ENCODE results near the gene SULT1A1. TPM values are rescaled to one million over a fixed set of nuclear protein-coding genes. Genes with fewer than 3 reads are reported as not detected.

SULT1A1 gene
- total RNA-seq, 3 donors from 2014 or later (not counting 1 experiment from before 2014, with no cell fraction given): 5.7 to 15.8 (median 7.8) TPM

GRCh38 chr16:28607116-28607623, 2.7 kb downstream of the SULT1A1 start:
- Histone ChIP-seq H3K36me3 (ENCODE audit: control insufficient read depth, insufficient read depth, low read length) (no peaks in the 10 kb centered on the region), H3K4me3 (ENCODE audit: low read length) (no peak overlapping the region), H3K4me1 (ENCODE audit: control insufficient read depth, insufficient read depth, low read length) (peaks cover 14% of the 10 kb centered on the region), H3K27me3 (ENCODE audit: control insufficient read depth, insufficient read depth, low read length) (no peaks in the 10 kb centered on the region), H3K27ac (ENCODE audit: low read length) (no peak overlapping the region), H3K9me3 (ENCODE audit: control insufficient read depth, insufficient read depth, low read length) (no peaks in the 10 kb centered on the region)
- intact Hi-C loops (cut with micrococcal nuclease): no loop called here
- 94% methylated on average over 9 of the region's 9 CpGs for WGBS (ENCODE audit: insufficient coverage)
- Mint-ChIP-seq H3K9me3 (no peaks in the 10 kb centered on the region), H3K4me1 (peaks cover 14 to 24% of the 10 kb centered on the region in 2 donors), H3K4me3 (no peak overlapping the region), H3K36me3 (no peaks in the 10 kb centered on the region), H3K27ac (no peak overlapping the region), H3K27me3 (ENCODE audit: low read depth in 2 of 2) (no peaks in the 10 kb centered on the region)
- no peak for TF ChIP-seq CTCF (IDR thresholded peaks at IDR 0.05)
- no peak for DNase-seq
- ATAC-seq: no peak

- H3K27ac Mint-ChIP-seq: no peak overlapping the region
- H3K27me3 Mint-ChIP-seq (ENCODE audit: low read depth in 2 of 2): no peaks in the 10 kb centered on the region
- WGBS (ENCODE audit: insufficient coverage): 78% methylated on average over 11 of the region's 16 CpGs
- H3K36me3 Mint-ChIP-seq: no peaks in the 10 kb centered on the region
- H3K4me3 ChIP-seq (ENCODE audit: low read length): no peak overlapping the region
- no peak overlapping the region for H3K4me3 Mint-ChIP-seq
- no peak overlapping the region for H3K27ac ChIP-seq (ENCODE audit: low read length)
- no peaks in the 10 kb centered on the region for H3K9me3 Mint-ChIP-seq
- H3K4me1 ChIP-seq (ENCODE audit: control insufficient read depth, insufficient read depth, low read length): peaks cover 14% of the 10 kb centered on the region
- H3K9me3 ChIP-seq (ENCODE audit: control insufficient read depth, insufficient read depth, low read length): no peaks in the 10 kb centered on the region
- no peak for TF ChIP-seq CTCF (IDR thresholded peaks at IDR 0.05)
- H3K36me3 ChIP-seq (ENCODE audit: control insufficient read depth, insufficient read depth, low read length): no peaks in the 10 kb centered on the region
- H3K4me1 Mint-ChIP-seq: peaks cover 14 to 24% of the 10 kb centered on the region in 2 donors
- DNase-seq (no peak), ATAC-seq (no peak)
- intact Hi-C loops (cut with micrococcal nuclease): no loop called here
- no peaks in the 10 kb centered on the region for H3K27me3 ChIP-seq (ENCODE audit: control insufficient read depth, insufficient read depth, low read length)
These were observed 3.3 kb downstream of the SULT1A1 start for GRCh38 chr16:28606291-28607115.

- no peak for TF ChIP-seq CTCF (IDR thresholded peaks at IDR 0.05)
- H3K4me1 ChIP-seq (ENCODE audit: control insufficient read depth, insufficient read depth, low read length): no peaks in the 10 kb centered on the region
- DNase-seq (no peak), ATAC-seq (no peak)
- no peaks in the 10 kb centered on the region for H3K36me3 Mint-ChIP-seq
- intact Hi-C loops (cut with micrococcal nuclease): no loop called here
- H3K4me3 ChIP-seq (ENCODE audit: low read length): no peak overlapping the region
- 93% methylated on average over 6 of the region's 8 CpGs for WGBS (ENCODE audit: insufficient coverage)
- no peak overlapping the region for H3K4me3 Mint-ChIP-seq
- no peaks in the 10 kb centered on the region for H3K36me3 ChIP-seq (ENCODE audit: control insufficient read depth, insufficient read depth, low read length)
- no peaks in the 10 kb centered on the region for H3K9me3 ChIP-seq (ENCODE audit: control insufficient read depth, insufficient read depth, low read length)
- no peaks in the 10 kb centered on the region for H3K9me3 Mint-ChIP-seq
- no peaks in the 10 kb centered on the region for H3K27me3 ChIP-seq (ENCODE audit: control insufficient read depth, insufficient read depth, low read length)
- no peak overlapping the region for H3K27ac ChIP-seq (ENCODE audit: low read length)
- H3K27ac Mint-ChIP-seq: peak overlapping the region in 1 of 2 donors; percentile 42
- H3K27me3 Mint-ChIP-seq (ENCODE audit: low read depth in 2 of 2): no peaks in the 10 kb centered on the region
- H3K4me1 Mint-ChIP-seq: peaks cover 1 to 3% of the 10 kb centered on the region in 2 donors
These were observed 5.7 kb downstream of the SULT1A1 start for GRCh38 chr16:28604186-28604565.
